DOHH2 (cell line): ENCODE data around the gene MCC.

Source experiments
- H3F3A ChIP-seq: fragments of 200-600 bp; sonication (generic), shearing (Covaris generic); 2 replicates; pipeline ENCODE4 v1.6.0; 2016; ENCODE audit warnings: antibody characterized with exemption, mild to moderate bottlenecking; ENCODE audit not compliant: control insufficient read depth, insufficient read depth
- H3K27ac ChIP-seq: fragments of 200-600 bp; sonication (generic); 2 replicates; pipeline ENCODE4 v1.5.1; 2014; ENCODE audit warnings: low read depth, mild to moderate bottlenecking, low read length, moderate library complexity
- H3K27me3 ChIP-seq: fragments of 200-600 bp; sonication (generic); 2 replicates; pipeline ENCODE4 v1.6.1; 2014; ENCODE audit warnings: mild to moderate bottlenecking, low read length, mixed read lengths; ENCODE audit not compliant: control insufficient read depth
- H3K36me3 ChIP-seq: fragments of 200-600 bp; sonication (generic); 2 replicates; pipeline ENCODE4 v1.6.1; 2014; ENCODE audit warnings: mild to moderate bottlenecking, low read length, moderate library complexity, mixed read lengths; ENCODE audit not compliant: control insufficient read depth
- H3K4me1 ChIP-seq: fragments of 200-600 bp; sonication (generic); 2 replicates; pipeline ENCODE4 v1.6.1; 2014; ENCODE audit warnings: mild to moderate bottlenecking, low read length, mixed read lengths; ENCODE audit not compliant: control insufficient read depth
- H3K4me2 ChIP-seq: fragments of 200-600 bp; sonication (generic); 2 replicates; pipeline ENCODE4 v1.6.0; 2014; ENCODE audit warnings: mild to moderate bottlenecking, low read length, moderate library complexity
- H3K4me3 ChIP-seq: fragments of 200-600 bp; sonication (generic); 2 replicates; pipeline ENCODE4 v1.5.1; 2014; ENCODE audit warnings: mild to moderate bottlenecking, low read length, mixed read lengths
- H3K79me2 ChIP-seq: fragments of 200-600 bp; sonication (generic); 2 replicates; pipeline ENCODE4 v1.6.1; 2014; ENCODE audit warnings: mild to moderate bottlenecking, low read length, mixed read lengths; ENCODE audit not compliant: control insufficient read depth
- H3K9me2 ChIP-seq: fragments of 200-600 bp; sonication (generic); replicated peaks from 2 replicates; pipeline ENCODE4 v1.6.1; 2014; ENCODE audit warnings: mild to moderate bottlenecking, low read length, mixed read lengths; ENCODE audit not compliant: control insufficient read depth
- H3K9me3 ChIP-seq: fragments of 200-600 bp; sonication (generic); 2 replicates; pipeline ENCODE4 v1.6.1; 2014; ENCODE audit warnings: antibody characterized with exemption, low read length, mixed read lengths; ENCODE audit not compliant: control insufficient read depth, insufficient read depth
- H4K20me1 ChIP-seq: fragments of 200-600 bp; sonication (generic); 2 replicates; pipeline ENCODE4 v1.6.0; 2014; ENCODE audit warnings: low read depth, mild to moderate bottlenecking, antibody characterized with exemption, low read length, moderate library complexity; ENCODE audit not compliant: control insufficient read depth, insufficient read depth
- EZH2phosphoT487 ChIP-seq: fragments of 200-600 bp; sonication (generic); IDR thresholded peaks from 2 replicates; pipeline ENCODE4 v1.6.1; 2017; ENCODE audit warnings: borderline replicate concordance, mild to moderate bottlenecking, antibody characterized with exemption, low read length, moderate library complexity, mixed read lengths
- TF ChIP-seq, protein P1 (sequence below): fragments of 200-600 bp; sonication (generic); IDR thresholded peaks from one replicate; pipeline ENCODE4 v1.5.1; 2014; ENCODE audit warnings: antibody characterized with exemption, mild to moderate bottlenecking, low read depth, low read length; ENCODE audit not compliant: poor library complexity, severe bottlenecking

MCC gene

DNA sequence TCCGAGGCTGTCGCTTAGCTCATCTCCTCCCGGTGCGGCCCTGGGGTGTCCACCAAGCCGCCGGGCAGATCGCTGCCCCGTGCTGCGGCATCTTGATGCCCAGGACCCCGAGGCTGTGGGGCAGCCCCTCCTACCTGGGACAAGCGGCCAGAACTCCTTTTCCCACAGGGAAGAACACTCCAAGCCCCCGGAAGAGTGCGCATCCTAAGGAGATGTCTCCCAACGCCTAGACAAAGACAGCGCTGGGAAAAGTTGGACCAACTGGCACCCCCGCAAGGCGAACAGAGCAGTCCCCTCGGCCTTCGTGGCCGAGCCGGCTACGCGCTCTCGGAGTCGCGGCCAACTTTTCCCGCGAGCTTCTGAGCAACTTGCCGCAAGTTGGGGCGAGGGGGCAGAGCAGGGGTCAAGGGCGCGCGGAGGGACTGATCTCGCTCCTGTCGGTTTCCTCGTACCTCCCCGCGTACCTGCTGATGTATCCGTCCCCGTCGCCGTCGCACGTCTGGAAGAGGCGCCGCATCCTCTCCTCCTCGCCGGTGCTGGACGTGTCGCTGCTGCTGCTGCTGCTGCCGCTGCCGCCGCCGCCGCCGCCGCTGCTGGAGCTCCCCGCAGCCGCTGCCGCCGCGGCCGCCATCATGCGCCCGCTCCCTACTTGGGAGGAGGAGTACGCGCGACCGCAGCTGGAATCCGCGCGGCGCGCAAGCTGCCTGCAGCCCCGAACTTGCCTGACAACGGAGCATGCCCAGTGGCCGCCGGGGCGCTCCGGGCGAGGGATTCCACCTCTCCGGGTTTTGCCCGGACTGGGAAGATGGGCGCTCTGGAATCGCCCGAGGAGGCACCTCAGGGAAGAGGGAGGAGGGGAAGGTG lies at the start of gene MCC:
MCC (minus strand) TSS at position 673 of the 864 bp plus-strand sequence.
- Histone ChIP-seq H3K4me2 (no peak within 1 kb of the TSS), H3K4me3 (no peak within 1 kb of the TSS), H3K4me1 (no peaks in the 10 kb centered on the region), H3K27ac (no peak within 1 kb of the TSS), H3K9me2 (no peaks in the 10 kb centered on the region), H3K27me3 (no peaks in the 10 kb centered on the region), H3K9me3 (peaks cover 9% of the 10 kb centered on the region; the same call in 1 of the 2 replicates), H3K36me3 (no peaks in the 10 kb centered on the region), H4K20me1 (no peaks in the 10 kb centered on the region), H3K79me2 (no peaks in the 10 kb centered on the region), H3F3A (no peaks in the 10 kb centered on the region)
- TF ChIP-seq, protein P1, sequence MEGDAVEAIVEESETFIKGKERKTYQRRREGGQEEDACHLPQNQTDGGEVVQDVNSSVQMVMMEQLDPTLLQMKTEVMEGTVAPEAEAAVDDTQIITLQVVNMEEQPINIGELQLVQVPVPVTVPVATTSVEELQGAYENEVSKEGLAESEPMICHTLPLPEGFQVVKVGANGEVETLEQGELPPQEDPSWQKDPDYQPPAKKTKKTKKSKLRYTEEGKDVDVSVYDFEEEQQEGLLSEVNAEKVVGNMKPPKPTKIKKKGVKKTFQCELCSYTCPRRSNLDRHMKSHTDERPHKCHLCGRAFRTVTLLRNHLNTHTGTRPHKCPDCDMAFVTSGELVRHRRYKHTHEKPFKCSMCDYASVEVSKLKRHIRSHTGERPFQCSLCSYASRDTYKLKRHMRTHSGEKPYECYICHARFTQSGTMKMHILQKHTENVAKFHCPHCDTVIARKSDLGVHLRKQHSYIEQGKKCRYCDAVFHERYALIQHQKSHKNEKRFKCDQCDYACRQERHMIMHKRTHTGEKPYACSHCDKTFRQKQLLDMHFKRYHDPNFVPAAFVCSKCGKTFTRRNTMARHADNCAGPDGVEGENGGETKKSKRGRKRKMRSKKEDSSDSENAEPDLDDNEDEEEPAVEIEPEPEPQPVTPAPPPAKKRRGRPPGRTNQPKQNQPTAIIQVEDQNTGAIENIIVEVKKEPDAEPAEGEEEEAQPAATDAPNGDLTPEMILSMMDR, result no peak
- no peak for TF ChIP-seq EZH2phosphoT487

DNA sequence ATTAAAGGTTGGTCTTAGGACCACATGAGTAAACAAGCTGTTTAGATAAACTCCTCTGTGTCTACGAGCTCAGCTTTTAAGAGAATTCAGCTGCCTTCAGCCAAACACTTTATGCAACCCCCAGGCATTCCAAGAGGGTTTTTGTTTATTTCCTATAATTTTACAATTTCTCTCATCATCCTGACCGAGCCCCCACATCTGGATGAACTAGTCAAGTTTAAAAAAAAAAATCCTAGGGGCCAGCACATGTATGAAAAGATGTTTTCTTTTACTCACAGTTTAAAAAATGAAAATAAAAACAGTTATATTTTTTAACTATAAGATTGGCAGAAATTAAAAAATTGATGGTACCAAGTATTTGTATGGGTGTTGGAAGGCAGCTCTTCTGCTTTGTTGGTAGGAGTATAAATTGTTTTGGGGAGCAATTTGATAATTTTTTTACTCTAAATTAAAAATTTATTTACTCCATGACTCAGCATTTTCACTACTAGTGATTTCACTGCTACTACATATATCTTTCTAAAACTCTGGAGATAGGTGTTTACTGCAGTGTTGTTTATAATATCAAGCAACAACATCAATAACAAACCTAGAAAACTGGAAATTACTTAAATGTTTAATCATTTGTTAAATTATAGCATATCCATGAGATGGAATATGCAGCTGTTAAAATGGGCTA lies 43.4 kb upstream of the MCC start:
- no peak overlapping the region for H3K27ac ChIP-seq
- H3K36me3 ChIP-seq, result peaks cover 59% of the 10 kb centered on the region
- no peaks in the 10 kb centered on the region for H3K79me2 ChIP-seq

GRCh38 chr5:113527746-113528145 lies 39.5 kb upstream of the MCC start:
- Histone ChIP-seq H3K36me3 (peaks cover 50% of the 10 kb centered on the region), H3K27me3 (no peaks in the 10 kb centered on the region), H3K4me3 (no peak overlapping the region), H3K4me2 (no peak overlapping the region), H3K79me2 (peaks cover 21% of the 10 kb centered on the region), H4K20me1 (no peaks in the 10 kb centered on the region), H3F3A (no peaks in the 10 kb centered on the region; the same call in none of the 2 replicates), H3K9me2 (no peaks in the 10 kb centered on the region), H3K9me3 (peaks cover 9% of the 10 kb centered on the region; the same call in 1 of the 2 replicates), H3K27ac (no peak overlapping the region), H3K4me1 (peaks cover 25% of the 10 kb centered on the region)
- TF ChIP-seq EZH2phosphoT487, result no peak
- TF ChIP-seq, protein P1, result no peak

More for the DNA sequence above, 43.4 kb upstream of the MCC start:
- Histone ChIP-seq H4K20me1 (no peaks in the 10 kb centered on the region), H3K9me2 (no peaks in the 10 kb centered on the region), H3F3A (no peaks in the 10 kb centered on the region), H3K9me3 (peaks cover 9% of the 10 kb centered on the region; the same call in 1 of the 2 replicates), H3K4me3 (no peak overlapping the region), H3K4me1 (no peaks in the 10 kb centered on the region), H3K27me3 (no peaks in the 10 kb centered on the region), H3K4me2 (no peak overlapping the region)
- no peak for TF ChIP-seq EZH2phosphoT487

- H3K9me2 ChIP-seq, result no peaks in the 10 kb centered on the region
- H3K4me2 ChIP-seq, result no peak overlapping the region
- H3K4me3 ChIP-seq, result no peak overlapping the region
- peaks cover 31% of the 10 kb centered on the region for H3K79me2 ChIP-seq
- H3K9me3 ChIP-seq, result peaks cover 9% of the 10 kb centered on the region; the same call in 1 of the 2 replicates
- TF ChIP-seq EZH2phosphoT487, result no peak
- TF ChIP-seq, protein P1, result no peak
- peaks cover 30% of the 10 kb centered on the region for H3K4me1 ChIP-seq
- no peaks in the 10 kb centered on the region for H3K27me3 ChIP-seq
- no peak overlapping the region for H3K27ac ChIP-seq
- no peaks in the 10 kb centered on the region for H4K20me1 ChIP-seq
- H3F3A ChIP-seq, result no peaks in the 10 kb centered on the region; the same call in none of the 2 replicates
- peaks cover 39% of the 10 kb centered on the region for H3K36me3 ChIP-seq
Observed at GRCh38 chr5:113526421-113526820, 38.2 kb upstream of the MCC start.
